Activated naive CD4-positive, alpha-beta T cell treated with anti-CD3 and anti-CD28 coated beads for 36 hours (primary cell): ENCODE data around the gene CLDN2. TPM values are rescaled to one million over a fixed set of nuclear protein-coding genes. Genes with fewer than 3 reads are reported as not detected.

ENCODE experiments used
- CTCF ChIA-PET: fragments of 350-600 bp; sonication (Branson Sonifier 250); formaldehyde crosslinking; loops from one replicate; lab custom pipeline; 2021; ENCODE audit warnings: antibody characterized with exemption; lab: Charles Lee
- DNase-seq: peaks from one replicate; pipeline ENCODE4 v3.0.0-alpha.2; 2020
- H3K27ac Mint-ChIP-seq: one replicate; pipeline ENCODE4 v1.8.0; 2021; ENCODE audit warnings: mild to moderate bottlenecking, mixed read lengths
- H3K27me3 Mint-ChIP-seq: one replicate; pipeline ENCODE4 v1.8.0; 2021; ENCODE audit warnings: low read depth, mixed read lengths
- H3K36me3 Mint-ChIP-seq: one replicate; pipeline ENCODE4 v1.8.0; 2021; ENCODE audit warnings: low read depth, mixed read lengths
- H3K4me1 Mint-ChIP-seq: one replicate; pipeline ENCODE4 v1.8.0; 2021; ENCODE audit warnings: low read depth, mixed read lengths
- H3K4me3 Mint-ChIP-seq: one replicate; pipeline ENCODE4 v1.8.0; 2021; ENCODE audit warnings: mild to moderate bottlenecking, moderate library complexity, mixed read lengths
- H3K9me3 Mint-ChIP-seq: one replicate; pipeline ENCODE4 v1.8.0; 2021; ENCODE audit warnings: mixed read lengths
- intact Hi-C: fragments of 100-400 bp; cut with micrococcal nuclease; formaldehyde crosslinking; loops from one replicate; pipeline ENCODE4 v1.15.1; 2023
- total RNA-seq, 2 experiments: library from RNA; stranded (reverse); gene quantifications; one replicate each; pipeline ENCODE4 v1.2.3, GENCODE V29; 2021

CLDN2 gene
- total RNA-seq, 2 experiments from 2014 or later: not detected

GRCh38 chrX:106928227-106928626 lies 8.0 kb downstream of the CLDN2 start:
- Mint-ChIP-seq H3K9me3 (no peaks in the 10 kb centered on the region), H3K27ac (no peak overlapping the region), H3K36me3 (no peaks in the 10 kb centered on the region), H3K4me1 (no peaks in the 10 kb centered on the region), H3K4me3 (no peak overlapping the region), H3K27me3 (no peaks in the 10 kb centered on the region)
- no peak for DNase-seq
- CTCF ChIA-PET: no interaction called here
- intact Hi-C loops: no loop called here

- CTCF ChIA-PET: interaction anchor here (1.6 kb wide), 1 partner anchor 38 kb away, joined by 3 read pairs; no protein-coding TSS in a partner anchor
- Mint-ChIP-seq H3K9me3 (no peaks in the 10 kb centered on the region), H3K4me3 (no peak overlapping the region), H3K36me3 (no peaks in the 10 kb centered on the region), H3K4me1 (no peaks in the 10 kb centered on the region), H3K27me3 (no peaks in the 10 kb centered on the region), H3K27ac (no peak overlapping the region)
- intact Hi-C loops: no loop called here
- no peak for DNase-seq
These were observed 11.8 kb downstream of the CLDN2 start for GRCh38 chrX:106931831-106932491.

- Mint-ChIP-seq H3K27ac (no peak overlapping the region), H3K36me3 (no peaks in the 10 kb centered on the region), H3K9me3 (no peaks in the 10 kb centered on the region), H3K4me1 (no peaks in the 10 kb centered on the region), H3K27me3 (no peaks in the 10 kb centered on the region), H3K4me3 (no peak overlapping the region)
- no peak for DNase-seq
- intact Hi-C loops: no loop called here
- CTCF ChIA-PET: interaction anchor here (1.6 kb wide), 1 partner anchor 38 kb away, joined by 3 read pairs; no protein-coding TSS in a partner anchor
These were observed 12.3 kb downstream of the CLDN2 start for GRCh38 chrX:106932492-106932923.

GRCh38 chrX:106932960-106933537 lies 12.8 kb downstream of the CLDN2 start:
- intact Hi-C loops: no loop called here
- Mint-ChIP-seq H3K27ac (no peak overlapping the region), H3K4me3 (no peak overlapping the region), H3K36me3 (no peaks in the 10 kb centered on the region), H3K27me3 (no peaks in the 10 kb centered on the region), H3K9me3 (no peaks in the 10 kb centered on the region), H3K4me1 (no peaks in the 10 kb centered on the region)
- CTCF ChIA-PET: interaction anchor here (1.0 to 1.6 kb wide), 2 partner anchors 35 to 39 kb away, joined by 3 to 4 read pairs; no protein-coding TSS in a partner anchor
- no peak for DNase-seq

- intact Hi-C loops: no loop called here
- Mint-ChIP-seq H3K27me3 (no peaks in the 10 kb centered on the region), H3K4me1 (no peaks in the 10 kb centered on the region), H3K4me3 (no peak overlapping the region), H3K27ac (no peak overlapping the region), H3K36me3 (no peaks in the 10 kb centered on the region), H3K9me3 (no peaks in the 10 kb centered on the region)
- no peak for DNase-seq
- CTCF ChIA-PET: interaction anchor here (0.7 to 1.6 kb wide), 3 partner anchors 18 to 39 kb away, joined by 3 to 6 read pairs (median 4); no protein-coding TSS in a partner anchor
These were observed 13.3 kb downstream of the CLDN2 start for GRCh38 chrX:106933538-106933961.

GRCh38 chrX:106935175-106935574 lies 15.0 kb downstream of the CLDN2 start:
- intact Hi-C loops: no loop called here
- CTCF ChIA-PET: no interaction called here
- Mint-ChIP-seq H3K9me3 (no peaks in the 10 kb centered on the region), H3K27me3 (no peaks in the 10 kb centered on the region), H3K4me3 (no peak overlapping the region), H3K27ac (no peak overlapping the region), H3K4me1 (no peaks in the 10 kb centered on the region), H3K36me3 (no peaks in the 10 kb centered on the region)
- no peak for DNase-seq

- H3K27ac Mint-ChIP-seq: no peak overlapping the region
- H3K4me3 Mint-ChIP-seq: no peak overlapping the region
- CTCF ChIA-PET: interaction anchor here (0.6 kb wide), 1 partner anchor 49 kb away, joined by 4 read pairs; no protein-coding TSS in a partner anchor
- no peak for DNase-seq
- intact Hi-C loops: no loop called here
- no peaks in the 10 kb centered on the region for H3K9me3 Mint-ChIP-seq
- no peaks in the 10 kb centered on the region for H3K36me3 Mint-ChIP-seq
- no peaks in the 10 kb centered on the region for H3K27me3 Mint-ChIP-seq
- no peaks in the 10 kb centered on the region for H3K4me1 Mint-ChIP-seq
These were observed 16.0 kb downstream of the CLDN2 start for GRCh38 chrX:106936246-106936645.

GRCh38 chrX:106939566-106939965 lies 19.4 kb downstream of the CLDN2 start:
- no peaks in the 10 kb centered on the region for H3K27me3 Mint-ChIP-seq
- no peak overlapping the region for H3K27ac Mint-ChIP-seq
- no peaks in the 10 kb centered on the region for H3K4me1 Mint-ChIP-seq
- DNase-seq: no peak
- intact Hi-C loops: no loop called here
- H3K36me3 Mint-ChIP-seq: peaks cover 8% of the 10 kb centered on the region
- CTCF ChIA-PET: interaction anchor here (0.5 kb wide), 1 partner anchor 676 kb away, joined by 5 read pairs; no protein-coding TSS in a partner anchor
- H3K9me3 Mint-ChIP-seq: no peaks in the 10 kb centered on the region
- no peak overlapping the region for H3K4me3 Mint-ChIP-seq

- Mint-ChIP-seq H3K4me1 (no peaks in the 10 kb centered on the region), H3K4me3 (no peak overlapping the region), H3K36me3 (peaks cover 8% of the 10 kb centered on the region), H3K27me3 (no peaks in the 10 kb centered on the region), H3K9me3 (no peaks in the 10 kb centered on the region), H3K27ac (no peak overlapping the region)
- no peak for DNase-seq
- intact Hi-C loops: no loop called here
- CTCF ChIA-PET: no interaction called here
These were observed 19.9 kb downstream of the CLDN2 start for GRCh38 chrX:106940068-106940467.

- Mint-ChIP-seq H3K9me3 (no peaks in the 10 kb centered on the region), H3K4me3 (no peak overlapping the region), H3K27me3 (no peaks in the 10 kb centered on the region), H3K4me1 (no peaks in the 10 kb centered on the region), H3K36me3 (peaks cover 10% of the 10 kb centered on the region), H3K27ac (no peak overlapping the region)
- no peak for DNase-seq
- intact Hi-C loops: no loop called here
- CTCF ChIA-PET: no interaction called here
These were observed 26.3 kb downstream of the CLDN2 start for GRCh38 chrX:106946464-106946863.

GRCh38 chrX:106948641-106949040 lies 28.4 kb downstream of the CLDN2 start:
- H3K4me3 Mint-ChIP-seq: no peak overlapping the region

GRCh38 chrX:106949366-106949765 lies 29.2 kb downstream of the CLDN2 start:
- H3K27ac Mint-ChIP-seq: no peak overlapping the region
- no peaks in the 10 kb centered on the region for H3K27me3 Mint-ChIP-seq
- H3K4me3 Mint-ChIP-seq: no peak overlapping the region
- H3K36me3 Mint-ChIP-seq: peaks cover 2% of the 10 kb centered on the region
- no peaks in the 10 kb centered on the region for H3K4me1 Mint-ChIP-seq
- intact Hi-C loops: no loop called here
- CTCF ChIA-PET: interaction anchor here (1.3 kb wide), 1 partner anchor 51 kb away, joined by 3 read pairs; no protein-coding TSS in a partner anchor
- no peaks in the 10 kb centered on the region for H3K9me3 Mint-ChIP-seq
- no peak for DNase-seq

More at GRCh38 chrX:106948641-106949040, 28.4 kb downstream of the CLDN2 start:
- Mint-ChIP-seq H3K36me3 (peaks cover 2% of the 10 kb centered on the region), H3K9me3 (no peaks in the 10 kb centered on the region), H3K27ac (no peak overlapping the region), H3K4me1 (no peaks in the 10 kb centered on the region), H3K27me3 (no peaks in the 10 kb centered on the region)
- CTCF ChIA-PET: interaction anchor here (1.3 kb wide), 1 partner anchor 50 kb away, joined by 3 read pairs; no protein-coding TSS in a partner anchor
- intact Hi-C loops: no loop called here
- no peak for DNase-seq
